SU-DHL-6 (cell line): ENCODE measurements around the gene EIF3B.

Source experiments
- EZH2phosphoT487 ChIP-seq: fragments of 200-600 bp; sonication (generic), shearing (Covaris generic); conservative IDR thresholded peaks from 2 replicates; pipeline ENCODE4 v1.6.1; 2018; ENCODE audit warnings: mild to moderate bottlenecking, antibody characterized with exemption, low read length, moderate library complexity, mixed read lengths
- TF ChIP-seq, protein P1 (sequence below): fragments of 200-600 bp; sonication (generic); IDR thresholded peaks from one replicate; pipeline ENCODE4 v1.5.1; 2017; ENCODE audit warnings: antibody characterized with exemption, mild to moderate bottlenecking, low read length, moderate library complexity; ENCODE audit not compliant: insufficient read depth, poor library complexity, severe bottlenecking

DNA sequence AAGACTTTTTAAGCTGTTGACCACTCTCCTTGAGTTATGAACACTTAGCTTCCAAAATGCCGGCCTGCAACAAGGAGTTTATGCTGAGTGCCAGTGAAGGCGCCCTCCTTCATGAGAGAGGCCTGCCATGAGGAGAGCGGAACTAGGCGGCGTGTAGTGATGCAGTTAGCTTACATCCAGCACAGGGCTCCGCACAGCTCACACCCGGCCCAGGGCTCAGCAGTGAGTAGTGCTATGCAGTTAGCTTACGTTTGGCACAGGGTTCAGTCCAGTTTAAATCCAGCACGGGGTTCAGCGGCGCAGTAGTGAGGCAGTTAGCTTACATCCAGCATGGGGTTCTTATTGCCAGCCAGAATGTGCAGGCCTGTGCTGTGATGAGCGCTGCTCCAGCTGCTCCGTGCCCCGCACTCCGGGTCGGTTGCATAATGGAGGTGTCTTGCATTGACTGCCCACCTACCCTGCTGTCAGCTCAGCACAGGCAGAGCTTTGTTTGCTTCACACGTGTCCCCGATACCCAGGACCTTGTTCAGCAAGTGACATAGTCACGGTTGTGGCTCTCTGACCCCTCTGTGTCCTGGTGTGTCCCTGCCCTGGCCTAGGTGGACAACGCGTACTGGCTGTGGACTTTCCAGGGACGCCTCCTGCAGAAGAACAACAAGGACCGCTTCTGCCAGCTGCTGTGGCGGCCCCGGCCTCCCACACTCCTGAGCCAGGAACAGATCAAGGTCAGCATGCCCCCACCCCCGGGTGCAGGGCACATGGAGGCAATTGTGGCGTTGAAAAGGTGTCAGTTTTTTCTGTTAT, 21.9 kb downstream of the EIF3B start:
- TF ChIP-seq, protein P1, sequence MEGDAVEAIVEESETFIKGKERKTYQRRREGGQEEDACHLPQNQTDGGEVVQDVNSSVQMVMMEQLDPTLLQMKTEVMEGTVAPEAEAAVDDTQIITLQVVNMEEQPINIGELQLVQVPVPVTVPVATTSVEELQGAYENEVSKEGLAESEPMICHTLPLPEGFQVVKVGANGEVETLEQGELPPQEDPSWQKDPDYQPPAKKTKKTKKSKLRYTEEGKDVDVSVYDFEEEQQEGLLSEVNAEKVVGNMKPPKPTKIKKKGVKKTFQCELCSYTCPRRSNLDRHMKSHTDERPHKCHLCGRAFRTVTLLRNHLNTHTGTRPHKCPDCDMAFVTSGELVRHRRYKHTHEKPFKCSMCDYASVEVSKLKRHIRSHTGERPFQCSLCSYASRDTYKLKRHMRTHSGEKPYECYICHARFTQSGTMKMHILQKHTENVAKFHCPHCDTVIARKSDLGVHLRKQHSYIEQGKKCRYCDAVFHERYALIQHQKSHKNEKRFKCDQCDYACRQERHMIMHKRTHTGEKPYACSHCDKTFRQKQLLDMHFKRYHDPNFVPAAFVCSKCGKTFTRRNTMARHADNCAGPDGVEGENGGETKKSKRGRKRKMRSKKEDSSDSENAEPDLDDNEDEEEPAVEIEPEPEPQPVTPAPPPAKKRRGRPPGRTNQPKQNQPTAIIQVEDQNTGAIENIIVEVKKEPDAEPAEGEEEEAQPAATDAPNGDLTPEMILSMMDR = no peak
- TF ChIP-seq EZH2phosphoT487 = no peak
